GM12891 (cell line): ENCODE results near the gene ALG1.
"Not testable (repeated sequence)": the region's sequence is repeated elsewhere in the genome, so short reads cannot be mapped to it uniquely, and the experiment has no call there.

Experiments
- DNase-seq: peaks from one replicate; pipeline ENCODE4 v3.0.0; 2011; ENCODE audit warnings: low spot score; ENCODE audit not compliant: insufficient read length
- FAIRE-seq: peaks from 2 replicates; lab custom pipeline; 2011; peaks lifted over from hg19 to GRCh38; lab: Jason Lieb, UNC
- PAX5 ChIP-seq: IDR thresholded peaks from 2 replicates; pipeline ENCODE4 v1.6.1; 2011; ENCODE audit warnings: low read length, moderate library complexity, mild to moderate bottlenecking; ENCODE audit not compliant: insufficient read depth, severe bottlenecking
- POLR2A ChIP-seq: IDR thresholded peaks from 2 replicates; pipeline ENCODE4 v1.6.1; 2011; ENCODE audit warnings: low read depth, low read length, control low read depth
- POLR2AphosphoS5 ChIP-seq: IDR thresholded peaks from 2 replicates; pipeline ENCODE4 v1.6.1; 2011; ENCODE audit warnings: low read depth, low read length, control low read depth
- POU2F2 ChIP-seq: IDR thresholded peaks from 2 replicates; pipeline ENCODE4 v1.6.1; 2011; ENCODE audit warnings: low read depth, mild to moderate bottlenecking, control low read depth, low read length, moderate library complexity
- SPI1 ChIP-seq: IDR thresholded peaks from 2 replicates; pipeline ENCODE4 v1.6.1; 2011; ENCODE audit warnings: low read depth, low read length, control low read depth
- TAF1 ChIP-seq: IDR thresholded peaks from 2 replicates; pipeline ENCODE4 v1.6.1; 2011; ENCODE audit warnings: low read depth, low read length, control low read depth

The ALG1 gene

DNA sequence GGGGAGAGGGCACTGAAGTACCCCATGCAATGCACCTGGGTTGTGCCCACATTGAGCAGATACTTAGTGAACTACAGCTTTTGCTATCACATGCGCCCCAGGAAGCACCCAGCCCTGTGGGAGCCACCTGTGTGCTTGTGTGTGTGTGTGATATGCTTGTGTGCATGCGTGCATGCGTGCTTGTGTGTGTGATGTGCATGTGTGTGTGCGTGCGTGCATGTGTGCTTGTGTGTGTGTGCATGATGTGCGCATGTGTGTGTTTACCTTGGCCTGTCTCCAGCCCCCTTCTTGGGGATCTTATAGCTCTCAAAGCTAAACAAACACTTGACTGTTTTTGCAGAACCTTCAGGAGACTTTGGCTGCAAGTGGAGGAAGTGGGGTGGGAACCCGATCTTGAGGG, 6.7 kb upstream of the ALG1 start:
- DNase-seq (no peak), FAIRE-seq (no peak)
- TF ChIP-seq POLR2A (no peak), POLR2AphosphoS5 (no peak), SPI1 (no peak), POU2F2 (no peak), PAX5 (no peak), TAF1 (no peak)

DNA sequence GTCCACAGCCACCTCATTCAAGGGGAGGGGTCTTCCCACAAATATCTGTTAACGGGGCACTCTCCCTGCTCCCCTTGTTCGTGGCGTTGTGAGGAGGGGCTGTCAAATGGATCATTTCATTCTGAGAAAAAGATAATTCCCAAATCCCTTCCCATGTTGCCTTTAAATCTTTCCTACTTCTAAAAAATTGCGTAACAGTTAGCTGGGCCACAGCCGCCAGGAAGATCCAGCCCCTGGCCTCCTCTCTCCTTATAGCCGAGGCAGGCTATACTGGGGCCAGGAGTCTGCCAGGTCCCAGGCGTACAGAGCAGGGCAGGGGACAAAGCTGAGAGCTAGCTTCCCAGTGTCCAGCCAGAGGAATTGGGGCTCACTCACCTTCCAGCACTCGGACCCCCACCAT, 6.3 kb upstream of the ALG1 start:
- FAIRE-seq (no peak), DNase-seq (no peak)
- TF ChIP-seq TAF1 (no peak), SPI1 (no peak), POLR2AphosphoS5 (no peak), POLR2A (no peak), PAX5 (no peak), POU2F2 (no peak)

DNA sequence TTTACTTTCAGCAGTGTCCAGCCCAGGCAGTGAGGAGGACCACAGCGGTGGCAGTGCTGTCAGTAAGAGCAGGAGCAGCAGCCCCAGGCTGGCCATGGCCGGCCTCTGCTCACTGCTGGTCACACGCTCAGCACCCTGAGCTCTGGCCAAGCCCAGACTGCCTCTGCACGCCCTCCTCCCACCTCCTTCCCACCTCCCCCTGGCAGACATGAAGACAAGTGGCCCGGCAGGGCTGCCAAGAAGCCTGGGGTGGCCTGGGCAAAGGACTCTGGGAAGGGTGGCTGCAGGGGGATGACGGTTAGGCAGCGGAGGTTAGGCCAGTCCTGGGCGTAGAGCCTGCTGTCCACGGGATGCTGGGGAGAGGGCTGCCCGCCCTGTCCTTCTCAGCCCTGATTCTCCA, 5.8 kb upstream of the ALG1 start, which contains the start of gene C16orf89:
Gene C16orf89, minus strand, starts transcription at position 144 of the 400 bp plus-strand sequence. Its CDS starts 48 bp downstream, at position 96.
- DNase-seq (no peak), FAIRE-seq (no peak)
- TF ChIP-seq TAF1 (no peak), POLR2A (no peak), POU2F2 (no peak), PAX5 (no peak), SPI1 (no peak), POLR2AphosphoS5 (no peak)

DNA sequence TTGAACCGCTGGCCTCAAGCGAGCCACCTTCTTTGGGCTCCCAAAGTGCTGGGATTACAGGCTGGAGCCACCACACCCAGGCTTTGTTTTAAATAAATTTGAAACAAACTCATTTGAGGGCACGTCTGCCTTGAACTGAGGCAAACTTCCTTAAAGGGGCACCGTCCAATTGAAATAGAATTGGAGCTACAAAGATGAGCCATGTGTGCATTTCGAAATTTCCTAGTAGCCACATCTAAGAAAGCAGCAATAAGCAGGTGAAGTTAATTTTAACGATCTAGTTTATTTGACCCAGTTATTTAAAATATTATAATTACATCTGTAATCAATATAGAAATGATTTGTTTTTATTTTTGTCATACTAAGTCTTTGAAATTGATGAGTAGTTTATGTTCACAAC, 5.1 kb upstream of the ALG1 start:
- DNase-seq: no peak
- TF ChIP-seq TAF1 (no peak), PAX5 (no peak), POU2F2 (no peak), SPI1 (no peak), POLR2AphosphoS5 (no peak), POLR2A (no peak)
- FAIRE-seq: no peak

DNA sequence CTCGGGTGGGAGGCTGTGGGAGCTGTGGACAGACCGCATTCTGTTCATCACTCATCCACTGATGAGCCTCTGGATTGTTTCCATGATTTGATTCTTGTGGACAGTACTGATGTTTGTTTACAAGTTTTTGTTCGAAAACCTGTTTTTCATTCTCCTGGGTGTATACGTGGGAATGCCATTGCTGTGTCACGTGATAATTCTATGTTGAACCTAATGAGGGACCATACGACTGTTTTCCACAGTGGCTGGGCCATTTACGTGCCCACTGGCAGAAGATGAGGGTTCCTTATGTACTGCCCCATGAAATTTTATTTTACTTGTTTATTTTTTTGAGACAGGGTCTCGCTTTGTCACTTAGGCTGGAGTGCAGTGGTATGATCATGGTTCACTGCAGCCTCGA, 2.6 kb upstream of the ALG1 start:
- no peak for DNase-seq
- TF ChIP-seq SPI1: no peak
- no peak for TF ChIP-seq TAF1
- no peak for TF ChIP-seq POU2F2
- TF ChIP-seq POLR2A: no peak
- TF ChIP-seq POLR2AphosphoS5: no peak
- TF ChIP-seq PAX5: no peak
- FAIRE-seq: no peak

DNA sequence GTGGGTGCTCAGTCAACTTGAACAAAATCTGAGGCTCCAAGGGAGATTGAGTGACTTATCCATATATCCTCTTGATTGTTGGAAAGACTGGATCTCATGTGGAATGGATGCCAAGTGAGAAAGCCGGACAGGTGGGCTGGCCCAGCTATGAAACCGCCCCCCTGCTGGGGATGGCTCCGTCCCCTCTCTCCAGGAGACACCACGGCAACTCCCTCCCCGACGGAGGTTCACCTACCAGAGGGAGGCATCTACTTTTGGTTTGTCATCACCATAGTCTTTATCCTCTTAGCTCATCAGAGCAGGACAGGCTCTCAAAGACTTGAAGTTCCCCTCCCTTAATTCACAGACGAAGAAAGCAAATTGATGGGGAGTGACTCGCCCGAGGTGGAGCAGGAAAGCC, 1.8 kb upstream of the ALG1 start:
- FAIRE-seq (no peak), DNase-seq (no peak)
- TF ChIP-seq PAX5: no peak
- TF ChIP-seq POLR2A: no peak
- TF ChIP-seq TAF1: no peak
- TF ChIP-seq POLR2AphosphoS5: no peak
- no peak for TF ChIP-seq POU2F2
- no peak for TF ChIP-seq SPI1

DNA sequence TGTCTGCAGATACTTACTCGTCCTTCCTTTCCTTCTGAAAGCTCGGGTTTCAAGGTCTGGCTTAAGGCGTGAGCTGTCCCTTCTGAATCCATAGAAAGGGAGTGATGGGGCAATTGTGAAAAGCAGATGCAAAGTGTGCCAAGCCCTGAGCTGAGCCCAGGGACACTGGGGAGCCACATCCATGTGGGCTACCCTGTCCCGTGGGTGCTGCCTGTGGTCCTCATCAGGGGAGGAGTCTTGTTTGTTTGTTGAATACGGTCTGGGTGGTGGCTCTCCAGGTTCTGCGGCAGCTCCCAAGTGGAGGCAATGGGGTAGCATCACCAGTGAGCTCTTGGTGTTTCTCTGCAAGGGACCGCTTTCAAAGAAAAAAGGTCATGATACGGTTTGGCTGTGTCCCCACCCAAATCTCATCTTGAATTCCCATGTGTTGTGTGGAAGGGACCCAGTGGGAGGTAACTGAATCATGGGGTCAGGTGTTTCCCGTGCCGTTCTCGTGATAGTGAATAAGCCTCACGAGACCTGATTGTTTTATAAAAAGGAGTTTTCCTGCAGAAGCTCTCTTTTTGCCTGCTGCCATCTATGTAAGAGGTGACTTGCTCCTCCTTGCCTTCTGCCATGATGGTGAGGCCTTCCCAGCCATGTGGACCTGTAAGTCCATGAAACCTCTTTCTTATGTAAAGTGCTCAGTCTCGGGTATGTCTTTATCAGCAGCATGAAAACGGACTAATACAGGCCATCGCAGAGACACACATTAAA, 1.0 kb upstream of the ALG1 start:
- FAIRE-seq (no peak), DNase-seq (no peak)
- TF ChIP-seq SPI1 (no peak), TAF1 (no peak), PAX5 (no peak), POLR2AphosphoS5 (no peak), POLR2A (no peak), POU2F2 (no peak)

DNA sequence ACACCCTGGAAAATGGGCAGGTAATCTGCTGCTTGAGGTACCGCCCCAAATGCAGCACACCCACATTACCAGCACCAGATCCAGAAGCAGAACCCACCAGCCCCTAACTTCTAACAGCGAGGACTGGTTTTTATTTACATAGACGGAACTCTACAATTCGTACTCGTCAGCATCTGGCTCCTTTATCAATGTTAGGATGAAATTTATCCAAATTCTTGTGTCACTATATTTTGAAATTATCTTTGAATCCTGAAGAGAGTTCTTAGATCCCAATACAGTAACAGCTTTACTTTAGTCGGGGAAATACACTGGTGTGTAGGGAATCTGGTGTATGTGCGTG, 332 bp upstream of the ALG1 start:
- peak; percentile 9 for FAIRE-seq
- no peak for TF ChIP-seq SPI1
- TF ChIP-seq TAF1: no peak
- TF ChIP-seq POU2F2: no peak
- TF ChIP-seq PAX5: no peak
- no peak for TF ChIP-seq POLR2AphosphoS5
- TF ChIP-seq POLR2A: no peak
- no peak for DNase-seq

DNA sequence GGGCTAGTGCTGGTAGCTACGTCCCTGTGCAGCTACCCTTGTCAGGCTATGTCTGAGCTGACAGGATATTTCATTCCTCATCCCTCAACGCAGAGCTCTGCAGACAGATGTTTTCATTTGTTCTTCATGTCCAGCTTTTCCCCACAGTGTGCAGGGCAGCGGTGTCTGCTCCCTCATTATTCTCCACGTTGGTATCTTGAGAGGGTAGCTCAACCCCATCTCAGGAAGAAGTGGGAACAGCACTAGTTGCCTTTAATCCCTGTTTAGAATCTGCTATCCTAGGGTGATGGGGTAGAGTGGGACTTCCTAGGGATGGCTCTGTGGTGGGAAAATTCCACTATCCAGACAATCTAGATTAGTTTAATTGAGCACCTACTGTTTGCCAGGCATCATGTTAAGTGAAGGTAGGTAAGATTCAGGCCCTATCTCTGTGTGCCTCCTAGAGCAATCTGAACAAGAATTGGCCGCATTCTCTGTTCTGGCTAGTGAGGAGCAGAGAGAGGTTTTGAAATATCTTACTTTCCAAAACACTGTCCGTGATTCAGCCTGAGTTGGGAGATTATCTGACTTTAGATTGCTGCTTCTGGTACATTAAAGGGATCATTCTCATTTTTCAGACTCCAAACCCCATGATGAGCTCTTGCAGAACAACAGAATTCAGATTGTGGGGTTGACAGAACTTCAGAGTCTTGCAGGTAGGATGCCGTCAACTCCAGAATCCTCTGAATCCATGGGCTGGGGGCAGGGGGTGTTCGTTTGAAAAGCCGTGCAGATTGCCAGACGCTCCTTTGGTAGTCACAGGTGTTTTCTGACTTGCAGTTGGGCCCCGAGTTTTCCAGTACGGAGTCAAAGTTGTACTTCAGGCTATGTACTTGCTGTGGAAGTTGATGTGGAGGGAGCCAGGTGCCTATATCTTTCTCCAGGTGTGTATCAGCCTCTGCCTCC, 963 bp downstream of the ALG1 start:
- TF ChIP-seq SPI1 (no peak), POLR2A (no peak)
- no peak for FAIRE-seq
- DNase-seq: no peak

DNA sequence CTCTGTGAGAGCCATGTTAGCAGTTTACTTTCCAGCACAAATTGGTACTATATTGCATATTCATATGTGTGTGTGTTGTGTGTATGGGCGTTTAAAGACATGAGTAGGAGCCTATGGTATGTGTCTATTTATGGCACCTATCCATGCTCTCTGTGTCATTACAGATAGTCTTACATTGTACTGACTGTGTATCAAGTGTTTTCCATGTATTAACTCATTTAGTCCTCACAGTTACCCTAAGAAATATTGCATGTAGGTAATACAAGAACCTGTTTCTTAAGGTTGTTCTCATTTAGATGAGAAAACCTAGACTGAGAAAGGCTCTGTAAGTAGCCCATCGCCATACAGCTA, 1.6 kb downstream of the ALG1 start:
- FAIRE-seq: no peak
- TF ChIP-seq POLR2AphosphoS5 (no peak), SPI1 (no peak), POLR2A (no peak), TAF1 (no peak), POU2F2 (no peak), PAX5 (no peak)
- no peak for DNase-seq

DNA sequence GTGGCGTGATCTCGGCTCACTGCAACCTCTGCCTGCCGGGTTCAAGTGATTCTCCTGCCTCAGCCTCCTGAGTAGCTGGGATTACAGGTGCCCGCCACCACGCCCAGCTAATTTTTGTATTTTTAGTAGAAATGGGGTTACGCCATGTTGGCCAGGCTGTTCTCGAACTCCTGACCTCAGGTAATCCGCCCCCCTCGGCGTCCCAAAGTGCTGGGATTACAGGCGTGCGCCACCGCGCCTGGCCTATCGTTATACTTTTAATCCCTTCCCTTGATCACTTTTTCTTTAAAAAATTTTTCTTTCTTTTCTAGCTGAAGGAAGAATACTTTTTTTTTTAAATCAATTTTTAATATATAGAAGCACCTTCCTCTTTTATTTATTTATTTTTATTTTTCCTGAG, 2.1 kb downstream of the ALG1 start:
- not testable (repeated sequence) for DNase-seq, FAIRE-seq
